Body of pancreas (tissue), 4 donors: Measurements from ENCODE around the gene AFP.

Experiments
- CTCF ChIP-seq, 7 experiments: fragments of 450-650 bp in 4 of 7; fragments of 200-600 bp in 3 of 7; sonication (generic) in 3 of 7; IDR thresholded peaks; one replicate each; pipeline ENCODE4 v1.5.1; 2016 to 2019; ENCODE audit warnings: antibody characterized with exemption in 7 of 7
- POLR2A ChIP-seq, 3 donors: fragments of 450-650 bp; IDR thresholded peaks; one replicate each; pipeline ENCODE4 v1.6.1; 2016; ENCODE audit warnings: antibody characterized with exemption in 3 of 3, mild to moderate bottlenecking in 2 of 3

- no peak for TF ChIP-seq POLR2A (IDR thresholded peaks at IDR 0.05)
- TF ChIP-seq CTCF (IDR thresholded peaks at IDR 0.05): no peak
Observed at GRCh38 chr4:73396304-73396703, 39.7 kb upstream of the AFP start.
